Measurements from ENCODE around the gene RAB31.

DNA sequence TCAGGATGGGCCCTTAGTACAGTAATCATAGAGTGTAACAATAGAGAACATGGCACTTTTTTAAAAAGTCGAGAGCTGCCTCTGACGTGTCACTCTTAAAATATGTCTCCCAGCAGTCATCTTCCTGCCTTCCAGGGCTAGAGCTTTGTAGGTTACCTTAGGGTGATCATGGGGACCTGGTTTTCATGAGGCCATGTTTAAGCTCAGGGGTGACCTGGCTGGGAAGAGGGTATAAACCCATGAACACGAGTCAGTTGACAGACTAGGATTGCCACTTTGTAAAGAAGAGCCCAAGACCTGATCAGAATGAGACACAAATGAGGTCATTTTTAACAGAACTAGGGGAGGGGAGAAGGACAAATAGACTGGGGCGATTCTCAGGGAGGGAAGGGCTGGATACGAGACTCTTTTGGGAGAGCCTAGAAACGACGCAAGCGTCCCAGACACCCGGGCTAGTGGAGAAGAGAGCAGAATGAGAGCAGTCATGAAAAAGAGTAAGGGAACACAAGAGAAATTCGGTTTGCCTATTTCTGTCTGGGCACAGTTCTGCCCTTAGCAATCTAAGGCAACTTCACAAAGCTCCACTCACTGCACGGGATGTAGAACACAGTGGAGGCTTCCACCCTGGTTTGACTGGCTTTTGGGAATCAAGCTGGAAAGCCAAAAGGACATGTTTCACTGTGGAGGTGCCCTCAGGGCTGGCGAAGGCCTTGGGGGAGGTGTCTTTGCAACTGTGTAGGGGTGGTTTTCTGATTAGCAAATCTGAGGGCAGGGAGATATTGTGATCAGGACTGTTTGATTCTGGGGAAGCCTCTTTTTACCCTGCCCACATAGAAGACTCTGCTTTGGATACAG lies 1.8 kb upstream of the RAB31 start:
- TF ChIP-seq, protein P1, sequence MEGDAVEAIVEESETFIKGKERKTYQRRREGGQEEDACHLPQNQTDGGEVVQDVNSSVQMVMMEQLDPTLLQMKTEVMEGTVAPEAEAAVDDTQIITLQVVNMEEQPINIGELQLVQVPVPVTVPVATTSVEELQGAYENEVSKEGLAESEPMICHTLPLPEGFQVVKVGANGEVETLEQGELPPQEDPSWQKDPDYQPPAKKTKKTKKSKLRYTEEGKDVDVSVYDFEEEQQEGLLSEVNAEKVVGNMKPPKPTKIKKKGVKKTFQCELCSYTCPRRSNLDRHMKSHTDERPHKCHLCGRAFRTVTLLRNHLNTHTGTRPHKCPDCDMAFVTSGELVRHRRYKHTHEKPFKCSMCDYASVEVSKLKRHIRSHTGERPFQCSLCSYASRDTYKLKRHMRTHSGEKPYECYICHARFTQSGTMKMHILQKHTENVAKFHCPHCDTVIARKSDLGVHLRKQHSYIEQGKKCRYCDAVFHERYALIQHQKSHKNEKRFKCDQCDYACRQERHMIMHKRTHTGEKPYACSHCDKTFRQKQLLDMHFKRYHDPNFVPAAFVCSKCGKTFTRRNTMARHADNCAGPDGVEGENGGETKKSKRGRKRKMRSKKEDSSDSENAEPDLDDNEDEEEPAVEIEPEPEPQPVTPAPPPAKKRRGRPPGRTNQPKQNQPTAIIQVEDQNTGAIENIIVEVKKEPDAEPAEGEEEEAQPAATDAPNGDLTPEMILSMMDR (IDR thresholded peaks at IDR 0.05; ENCODE audit: poor library complexity): no peak
- no peak for TF ChIP-seq EZH2phosphoT487 (IDR thresholded peaks at IDR 0.05; ENCODE audit: low read depth, severe bottlenecking, unreplicated experiment)
- no peak for TF ChIP-seq EZH2 (IDR thresholded peaks at IDR 0.05; ENCODE audit: borderline replicate concordance)
